T-helper 17 cell (primary cell): ENCODE results near the gene TSSC4. TPM values are rescaled to one million over a fixed set of nuclear protein-coding genes. Genes with fewer than 3 reads are reported as not detected.

Source experiments
- ATAC-seq: fragments of 150-1000 bp; cut with Tn5 transposase; 2 replicates; pipeline ENCODE4 v1.10.0; 2021; ENCODE audit warnings: mild to moderate bottlenecking, moderate library complexity
- DNase-seq, 3 donors: peaks; one replicate each; pipeline versions ENCODE4 v3.0.0 to v3.0.0-alpha.2; 2020 to 2021
- H3K9me3 ChIP-seq: one replicate; pipeline ENCODE4 v1.7.0; 2013; ENCODE audit warnings: low read length, mild to moderate bottlenecking; ENCODE audit not compliant: control insufficient read depth, poor library complexity, severe bottlenecking
- H3K27ac Mint-ChIP-seq: one replicate; pipeline ENCODE4 v1.8.0; 2022; ENCODE audit warnings: mild to moderate bottlenecking, moderate library complexity, mixed read lengths
- H3K27me3 Mint-ChIP-seq: one replicate; pipeline ENCODE4 v1.8.0; 2022; ENCODE audit warnings: mixed read lengths
- H3K36me3 Mint-ChIP-seq: one replicate; pipeline ENCODE4 v1.8.0; 2022; ENCODE audit warnings: low read depth, mixed read lengths
- H3K4me1 Mint-ChIP-seq: one replicate; pipeline ENCODE4 v1.8.0; 2022; ENCODE audit warnings: mild to moderate bottlenecking, mixed read lengths
- H3K4me3 Mint-ChIP-seq: one replicate; pipeline ENCODE4 v1.8.0; 2022; ENCODE audit warnings: mild to moderate bottlenecking, moderate library complexity, mixed read lengths
- total RNA-seq, 4 donors: library from RNA in 2 of 4; stranded (reverse) in 2 of 4; gene quantifications; one replicate each; pipeline ENCODE4 v1.2.3 and lab custom pipeline; 2022 to 2026

Gene TSSC4
- total RNA-seq, 2 donors from 2014 or later, result 47.9 to 60.3 TPM

DNA sequence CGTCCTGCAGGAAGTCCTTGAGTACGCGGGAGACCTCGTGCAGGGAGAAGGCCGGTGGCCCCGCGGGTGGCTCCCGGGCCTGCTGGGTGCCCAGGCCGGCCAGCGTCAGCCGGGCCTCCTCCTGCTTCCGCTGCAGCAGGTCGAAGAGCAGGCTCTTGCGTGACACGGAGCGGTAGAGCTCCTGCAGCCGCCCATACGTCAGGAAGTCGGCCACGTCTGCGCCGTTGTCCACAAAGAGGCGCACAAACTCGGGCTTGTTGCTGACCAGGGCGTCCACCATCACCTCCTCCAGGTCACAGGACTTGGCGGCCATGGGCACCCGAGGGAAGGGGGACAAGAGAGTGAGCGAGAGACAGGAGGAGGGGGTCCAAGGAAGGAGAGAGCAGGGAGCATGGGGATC lies 14.6 kb downstream of the TSSC4 start:
- no peak overlapping the region for H3K27ac Mint-ChIP-seq
- H3K4me3 Mint-ChIP-seq, result no peak overlapping the region
- H3K36me3 Mint-ChIP-seq, result no peaks in the 10 kb centered on the region
- no peaks in the 10 kb centered on the region for H3K4me1 Mint-ChIP-seq
- no peaks in the 10 kb centered on the region for H3K9me3 ChIP-seq
- DNase-seq (no peak), ATAC-seq (no peak)
- no peaks in the 10 kb centered on the region for H3K27me3 Mint-ChIP-seq

DNA sequence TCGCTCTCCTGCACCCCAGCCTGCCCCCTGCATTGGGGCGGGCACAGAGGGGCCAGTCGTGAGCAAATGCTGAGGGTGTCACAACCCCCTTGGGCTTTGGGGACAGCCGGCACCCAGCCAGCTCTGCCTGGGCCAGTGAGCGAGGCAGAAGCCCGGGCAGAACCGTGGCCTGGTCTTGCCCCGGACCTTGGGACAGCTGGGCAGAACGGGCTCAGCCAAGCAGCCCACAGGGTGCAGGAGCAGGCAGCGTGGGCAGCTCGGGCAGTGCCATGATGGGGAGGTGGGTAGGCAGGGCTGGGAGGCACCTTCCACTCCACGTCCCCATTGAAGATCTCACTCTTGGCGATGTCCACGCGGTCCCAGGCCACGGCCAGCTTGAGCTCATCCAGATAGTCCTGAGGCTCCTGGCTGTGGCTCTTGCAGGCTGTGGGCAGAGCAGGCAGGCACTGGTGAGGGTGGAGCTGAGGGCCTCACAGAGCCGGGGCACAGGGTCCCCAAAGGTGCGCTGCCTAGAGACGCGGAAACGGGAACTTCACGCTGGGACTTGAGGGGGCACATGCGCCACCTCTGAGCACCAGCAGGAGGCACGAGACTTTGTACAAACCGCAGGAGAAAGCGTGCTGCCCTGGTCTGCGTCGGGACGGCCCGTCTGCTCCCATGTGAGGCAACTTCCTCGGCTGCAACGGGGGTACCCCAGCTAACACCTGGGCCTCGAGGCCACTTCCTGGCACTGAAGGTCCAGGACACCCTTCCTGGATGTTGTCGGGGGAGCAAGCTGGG lies 15.2 kb downstream of the TSSC4 start:
- no peaks in the 10 kb centered on the region for H3K27me3 Mint-ChIP-seq
- ATAC-seq, result no peak
- no peak for DNase-seq
- no peak overlapping the region for H3K27ac Mint-ChIP-seq
- H3K9me3 ChIP-seq, result no peaks in the 10 kb centered on the region
- no peak overlapping the region for H3K4me3 Mint-ChIP-seq
- H3K4me1 Mint-ChIP-seq, result no peaks in the 10 kb centered on the region
- H3K36me3 Mint-ChIP-seq, result no peaks in the 10 kb centered on the region

DNA sequence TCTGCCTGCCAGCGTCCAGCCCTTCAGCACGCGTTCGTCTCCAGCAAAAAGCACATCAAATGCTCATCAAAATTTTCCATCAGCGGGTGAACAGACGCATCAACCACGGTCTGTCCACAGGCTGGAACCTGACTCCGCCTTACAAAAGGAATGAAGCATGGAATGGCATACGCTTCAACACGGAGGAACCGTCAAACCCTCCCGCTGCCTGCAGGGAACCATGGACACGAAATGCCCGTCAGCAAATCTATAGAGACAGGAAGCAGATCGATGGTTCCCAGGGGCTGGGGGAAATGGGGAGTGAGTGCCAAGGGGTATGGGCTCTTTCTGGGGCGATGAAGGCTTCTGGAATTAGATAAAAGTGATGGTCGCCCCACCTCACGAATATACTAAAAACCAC lies 16.2 kb downstream of the TSSC4 start:
- H3K9me3 ChIP-seq, result no peaks in the 10 kb centered on the region
- H3K4me3 Mint-ChIP-seq, result no peak overlapping the region
- no peaks in the 10 kb centered on the region for H3K4me1 Mint-ChIP-seq
- no peaks in the 10 kb centered on the region for H3K36me3 Mint-ChIP-seq
- no peak overlapping the region for H3K27ac Mint-ChIP-seq
- H3K27me3 Mint-ChIP-seq, result no peaks in the 10 kb centered on the region
- no peak for DNase-seq
- ATAC-seq, result no peak

DNA sequence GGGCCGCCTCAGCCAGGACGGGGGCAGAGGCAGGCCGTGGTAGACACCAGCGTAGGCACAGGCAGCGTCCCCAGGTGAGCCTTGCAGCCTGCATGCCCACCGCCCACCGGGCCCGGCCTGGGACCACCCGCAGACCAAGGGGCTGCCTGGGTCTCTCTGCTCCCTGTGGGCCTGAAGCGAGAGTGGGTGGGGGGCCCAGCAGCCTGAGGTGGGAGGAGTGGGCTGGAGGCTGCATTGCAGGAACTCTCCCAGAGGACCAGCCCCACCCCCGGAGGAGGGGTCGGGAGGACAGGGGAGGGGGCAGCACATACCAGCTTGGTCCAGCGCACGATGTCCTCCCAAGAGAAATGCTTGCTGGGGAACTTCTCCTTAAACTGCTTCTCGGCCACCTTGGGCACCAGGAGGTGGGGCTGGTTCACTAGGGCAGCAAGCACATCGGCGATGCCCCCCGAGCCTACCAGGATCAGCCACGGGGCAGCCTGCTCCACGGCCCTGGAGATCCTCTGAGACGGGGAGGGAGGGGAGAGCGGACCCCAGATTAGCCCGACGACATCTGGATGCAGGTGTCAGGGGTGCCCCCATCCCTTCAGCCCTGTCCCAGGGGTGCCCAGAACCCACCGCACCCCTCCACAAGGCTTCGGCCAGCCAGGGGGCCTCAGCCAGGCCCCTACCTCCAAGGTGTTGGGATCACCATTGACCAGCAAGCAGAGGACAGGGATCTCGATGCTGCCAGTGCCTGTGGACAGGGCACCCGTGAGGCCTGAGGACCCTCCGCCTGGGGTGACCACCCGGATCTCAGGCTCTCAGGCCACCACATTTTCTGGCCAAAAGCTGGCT lies 17.5 kb downstream of the TSSC4 start:
- no peaks in the 10 kb centered on the region for H3K4me1 Mint-ChIP-seq
- ATAC-seq (no peak), DNase-seq (no peak)
- H3K27ac Mint-ChIP-seq, result peak overlapping the region; percentile 37
- no peaks in the 10 kb centered on the region for H3K36me3 Mint-ChIP-seq
- H3K4me3 Mint-ChIP-seq, result no peak overlapping the region
- no peaks in the 10 kb centered on the region for H3K27me3 Mint-ChIP-seq
- no peaks in the 10 kb centered on the region for H3K9me3 ChIP-seq

DNA sequence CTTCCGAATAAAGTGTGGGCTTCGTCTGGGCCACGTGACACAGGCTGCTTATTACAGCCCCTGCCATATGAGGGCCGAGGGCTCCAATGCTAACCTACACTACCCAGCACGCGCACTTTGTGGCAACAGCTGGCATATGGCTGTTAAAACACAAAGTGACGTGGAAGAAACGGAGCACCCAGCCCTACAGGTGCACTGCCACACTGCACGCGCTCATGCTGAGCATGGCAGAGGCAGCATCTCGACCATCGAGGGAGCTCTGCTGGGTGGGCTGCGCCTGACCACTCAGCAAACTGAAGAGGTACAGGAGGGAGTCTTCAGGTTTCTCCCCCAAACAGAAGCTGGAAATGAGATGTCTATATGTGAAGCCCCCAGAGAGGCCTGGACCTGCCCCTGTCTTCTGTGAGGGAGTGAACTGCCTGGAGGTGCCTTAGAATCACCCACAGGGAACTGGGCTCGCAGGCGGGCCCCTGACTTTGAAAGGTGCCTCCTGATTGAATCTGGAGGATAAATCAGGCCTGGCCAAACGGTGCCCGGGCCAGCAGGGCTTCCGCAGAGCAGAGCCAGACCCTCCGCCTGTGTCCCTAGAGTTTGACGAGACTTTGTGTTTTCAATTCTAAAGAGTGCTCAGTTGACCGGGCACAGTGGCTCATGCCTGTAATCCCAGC lies 18.3 kb downstream of the TSSC4 start:
- ATAC-seq (no peak), DNase-seq (no peak)
- H3K9me3 ChIP-seq, result no peaks in the 10 kb centered on the region
- Mint-ChIP-seq H3K4me1 (no peaks in the 10 kb centered on the region), H3K36me3 (no peaks in the 10 kb centered on the region), H3K27me3 (no peaks in the 10 kb centered on the region), H3K4me3 (no peak overlapping the region), H3K27ac (peak overlapping the region; percentile 37)

DNA sequence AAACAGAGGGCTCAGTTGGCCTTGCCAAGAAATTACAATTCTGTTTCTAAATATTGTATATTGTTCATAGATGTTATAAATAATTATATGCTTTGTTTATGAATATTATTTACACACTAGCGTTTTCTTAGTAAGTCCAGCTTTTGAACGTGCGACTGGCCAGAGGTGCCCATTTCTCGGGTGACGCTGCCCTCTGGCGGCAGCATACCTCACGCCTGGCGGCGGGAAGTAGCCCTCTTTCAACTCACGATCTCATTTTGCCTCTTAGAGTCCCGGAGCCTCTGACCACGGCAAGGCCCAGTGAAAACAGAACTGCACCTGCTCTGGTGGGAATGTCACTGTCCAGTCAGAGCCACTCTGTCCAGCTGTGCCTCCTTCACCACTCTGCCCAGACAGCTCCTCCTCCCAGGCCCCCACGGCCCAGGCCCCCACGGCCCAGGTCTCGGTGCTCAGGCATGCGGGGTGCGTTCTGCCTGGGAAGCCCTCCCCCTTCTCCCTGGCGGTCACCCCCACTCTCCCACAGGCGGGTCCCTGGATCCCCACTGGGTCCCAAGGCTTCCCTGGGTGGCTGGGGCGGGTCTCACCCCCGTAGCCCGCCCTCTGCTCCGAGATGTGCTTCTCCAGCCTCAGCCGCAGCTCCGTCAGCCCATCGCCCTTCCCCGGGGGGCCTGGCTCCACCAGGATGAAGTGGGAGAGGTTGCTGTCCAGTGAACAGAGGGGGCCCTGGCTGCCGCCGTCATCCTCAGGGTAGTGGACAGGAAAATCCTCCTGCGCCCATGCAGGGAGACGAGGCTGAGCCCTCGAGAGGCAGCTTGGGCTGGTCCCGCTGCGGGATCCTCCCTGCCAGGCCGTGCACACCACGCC lies 19.3 kb downstream of the TSSC4 start:
- DNase-seq, result peak; percentile 31 to 46 (median 38)
- Mint-ChIP-seq H3K36me3 (no peaks in the 10 kb centered on the region), H3K27ac (no peak overlapping the region), H3K4me3 (no peak overlapping the region), H3K27me3 (no peaks in the 10 kb centered on the region), H3K4me1 (no peaks in the 10 kb centered on the region)
- ATAC-seq, result peak; percentile 33
- no peaks in the 10 kb centered on the region for H3K9me3 ChIP-seq

DNA sequence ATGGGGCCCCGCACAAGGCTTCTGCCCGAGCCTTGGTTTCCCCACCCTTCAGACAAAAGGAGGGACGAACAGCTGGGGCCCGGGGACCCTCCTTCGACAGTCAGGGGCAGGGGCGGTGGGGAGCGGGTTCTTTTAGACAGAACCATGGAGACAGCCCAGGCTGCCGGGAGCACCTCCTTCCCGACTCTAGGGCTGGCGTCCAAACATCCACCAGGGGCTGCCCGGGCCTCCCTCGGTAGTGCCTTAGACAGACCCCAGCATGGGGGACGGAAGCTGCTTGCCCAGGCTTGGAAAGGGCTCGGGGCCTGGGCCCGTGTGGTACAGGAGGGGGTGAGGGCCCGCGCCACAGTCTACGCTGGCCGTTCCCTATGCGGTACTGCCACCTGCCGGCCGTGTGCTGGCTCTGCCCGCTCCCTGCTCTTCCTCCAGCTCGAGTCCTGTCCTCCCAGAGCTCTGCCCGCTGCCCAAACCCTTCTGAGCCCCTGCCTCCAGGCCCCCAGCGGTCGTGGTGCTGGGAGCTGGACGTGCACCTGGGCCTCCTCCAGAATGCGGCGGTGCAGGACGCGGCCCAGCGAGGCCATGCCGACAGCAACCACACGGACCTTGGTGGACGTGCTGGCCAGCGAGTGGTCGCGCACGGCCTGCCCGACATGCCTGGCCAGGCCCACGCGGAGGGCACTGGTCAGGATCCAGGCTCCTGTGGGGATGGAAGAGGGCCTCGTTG lies 20.1 kb downstream of the TSSC4 start:
- ATAC-seq, result peak; percentile 93
- no peak overlapping the region for H3K27ac Mint-ChIP-seq
- no peaks in the 10 kb centered on the region for H3K4me1 Mint-ChIP-seq
- no peak overlapping the region for H3K4me3 Mint-ChIP-seq
- H3K9me3 ChIP-seq, result no peaks in the 10 kb centered on the region
- DNase-seq, result peak; percentile 52 to 64 (median 58)
- H3K27me3 Mint-ChIP-seq, result no peaks in the 10 kb centered on the region
- H3K36me3 Mint-ChIP-seq, result no peaks in the 10 kb centered on the region

DNA sequence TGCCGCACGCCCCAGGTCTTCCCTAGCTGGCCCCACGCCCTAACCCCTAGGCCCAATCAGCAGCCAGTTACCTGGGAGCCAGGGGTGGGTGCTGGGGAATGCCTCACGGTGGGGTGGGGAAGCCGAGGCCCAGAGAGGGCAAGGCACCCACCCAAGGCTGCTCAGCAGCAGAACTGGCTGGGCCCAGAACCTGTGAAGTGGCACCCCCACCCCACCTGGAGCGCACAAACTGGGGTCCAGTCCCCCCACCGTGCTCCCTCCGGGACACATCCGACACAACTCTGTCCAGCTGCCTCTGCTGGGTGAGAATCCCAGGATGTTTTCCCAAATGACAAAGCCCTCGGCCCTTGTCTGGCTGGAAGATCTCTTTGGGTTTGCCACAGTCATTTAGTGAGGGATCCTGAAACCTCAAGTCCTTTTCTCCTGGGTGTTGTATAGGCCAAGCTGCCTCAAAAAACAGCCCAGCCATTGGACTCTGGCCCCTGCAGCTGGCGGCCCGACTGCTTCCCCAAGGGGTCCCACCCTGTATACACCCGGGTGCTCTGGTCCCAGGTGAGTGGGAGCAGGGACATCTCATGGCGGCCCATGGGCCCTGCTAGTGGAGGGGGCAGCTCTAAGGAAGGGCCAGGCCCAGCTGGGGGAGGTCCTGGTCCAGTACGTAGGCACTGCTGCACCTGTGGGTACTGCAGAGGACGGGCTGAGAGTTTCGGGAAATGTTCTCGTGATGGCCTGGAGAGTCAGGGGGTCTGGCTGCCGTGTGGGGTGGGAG lies 20.9 kb downstream of the TSSC4 start:
- Mint-ChIP-seq H3K27ac (no peak overlapping the region), H3K27me3 (no peaks in the 10 kb centered on the region), H3K4me1 (no peaks in the 10 kb centered on the region), H3K4me3 (no peak overlapping the region), H3K36me3 (no peaks in the 10 kb centered on the region)
- DNase-seq, result no peak
- no peaks in the 10 kb centered on the region for H3K9me3 ChIP-seq
- ATAC-seq, result no peak

DNA sequence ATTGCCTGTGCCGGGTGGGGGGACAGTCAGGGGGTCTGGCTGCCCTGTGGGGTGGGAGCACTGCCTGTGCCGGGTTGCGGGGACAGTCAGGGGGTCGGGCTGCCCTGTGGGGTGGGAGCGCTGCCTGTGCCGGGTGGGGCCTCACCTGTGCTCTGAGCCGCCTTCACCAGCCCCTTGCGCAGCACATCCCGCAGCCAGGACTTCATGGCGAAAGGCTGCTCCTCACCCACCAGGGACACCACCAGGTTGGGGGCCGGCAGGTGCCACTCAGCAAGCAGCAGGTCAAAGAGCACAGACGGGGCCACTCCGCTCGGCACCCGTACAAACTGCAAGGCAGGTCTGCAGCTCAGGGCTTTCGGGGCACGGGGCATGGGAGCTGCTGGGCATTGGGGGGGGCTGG lies 21.4 kb downstream of the TSSC4 start:
- no peak for DNase-seq
- H3K9me3 ChIP-seq, result no peaks in the 10 kb centered on the region
- no peaks in the 10 kb centered on the region for H3K4me1 Mint-ChIP-seq
- H3K4me3 Mint-ChIP-seq, result no peak overlapping the region
- H3K27ac Mint-ChIP-seq, result no peak overlapping the region
- no peak for ATAC-seq
- no peaks in the 10 kb centered on the region for H3K27me3 Mint-ChIP-seq
- H3K36me3 Mint-ChIP-seq, result no peaks in the 10 kb centered on the region

DNA sequence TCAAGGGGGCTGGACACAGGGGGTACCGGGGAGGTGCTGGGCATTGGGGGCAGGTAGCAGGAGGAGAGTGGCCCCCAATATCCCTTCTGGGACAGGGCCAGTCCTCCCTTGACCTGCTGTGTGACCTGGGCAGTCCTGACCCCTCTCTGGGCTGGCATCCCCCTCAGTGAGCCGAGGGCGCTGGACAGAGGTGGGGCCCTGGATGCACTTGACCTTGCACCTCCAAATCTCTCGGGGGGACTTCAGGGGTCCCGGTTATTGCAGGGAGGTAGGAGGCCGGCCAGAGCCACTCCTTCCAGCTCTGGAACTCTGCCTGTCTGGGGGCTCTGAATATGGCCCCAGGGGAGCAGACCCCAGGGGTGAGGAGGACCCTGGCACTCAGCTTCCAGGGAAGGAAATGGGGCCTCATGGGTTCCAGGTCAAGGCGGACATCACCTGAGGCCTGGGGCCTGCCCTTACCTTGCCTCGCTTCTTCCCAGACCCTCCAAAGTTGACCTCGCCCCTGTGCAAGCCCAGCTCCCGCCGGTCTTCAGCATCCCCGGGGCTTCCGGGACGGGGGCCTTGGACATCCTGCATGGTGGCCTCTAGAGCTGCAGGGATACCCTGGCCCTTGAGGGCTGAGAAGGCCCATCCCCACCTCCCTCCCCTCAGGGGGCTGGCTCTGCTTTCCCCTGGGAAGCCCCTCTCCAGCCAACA lies 22.1 kb downstream of the TSSC4 start:
- no peaks in the 10 kb centered on the region for H3K4me1 Mint-ChIP-seq
- no peak for ATAC-seq

DNA sequence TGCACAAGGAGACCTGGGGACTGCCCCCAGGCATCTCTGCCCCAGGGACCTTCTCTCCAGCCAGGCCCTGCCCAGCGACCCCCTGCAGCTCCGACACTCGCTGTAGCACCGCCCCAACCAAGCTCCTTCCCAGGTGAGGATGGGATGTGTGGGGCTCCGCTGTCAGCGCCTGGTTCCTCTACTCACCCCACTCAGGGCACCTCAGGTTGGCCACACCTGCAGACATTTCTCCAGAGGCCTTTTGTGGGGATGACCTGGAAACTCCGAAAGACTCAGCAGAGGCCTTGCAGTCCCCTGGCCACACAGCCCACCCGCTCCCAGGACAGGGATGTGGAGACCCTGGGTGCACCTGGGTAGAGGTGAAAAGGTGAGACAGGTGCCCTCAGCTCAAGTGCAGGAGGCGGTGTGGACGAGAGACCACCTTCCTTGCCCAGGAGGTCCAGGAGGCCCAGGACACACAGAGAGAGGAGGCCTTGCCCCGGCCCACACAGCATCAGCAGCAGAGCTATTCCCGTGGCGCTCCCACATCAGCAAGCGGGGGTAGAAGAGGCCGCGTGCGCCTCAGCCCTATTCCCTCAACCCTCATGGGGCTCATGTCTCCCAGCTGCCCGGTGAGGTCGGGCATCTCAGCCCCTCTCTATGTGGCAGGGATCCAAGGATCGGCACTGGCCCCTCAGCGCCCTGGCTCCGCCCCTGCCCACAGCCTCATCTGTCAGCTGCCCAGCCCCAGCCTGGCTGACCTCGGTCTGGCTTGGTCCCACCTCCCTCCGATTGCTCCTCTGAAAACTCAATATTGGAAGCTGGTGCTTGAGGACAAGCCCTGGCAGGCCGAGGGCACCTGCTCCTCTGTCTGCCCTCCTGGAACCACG lies 22.8 kb downstream of the TSSC4 start:
- no peak overlapping the region for H3K4me3 Mint-ChIP-seq
- H3K4me1 Mint-ChIP-seq, result no peaks in the 10 kb centered on the region
- DNase-seq (no peak), ATAC-seq (no peak)
- no peaks in the 10 kb centered on the region for H3K27me3 Mint-ChIP-seq
- H3K36me3 Mint-ChIP-seq, result no peaks in the 10 kb centered on the region
- no peaks in the 10 kb centered on the region for H3K9me3 ChIP-seq
- no peak overlapping the region for H3K27ac Mint-ChIP-seq

More for the DNA sequence above, 22.1 kb downstream of the TSSC4 start:
- H3K9me3 ChIP-seq, result no peaks in the 10 kb centered on the region
- H3K27me3 Mint-ChIP-seq, result no peaks in the 10 kb centered on the region
- H3K4me3 Mint-ChIP-seq, result no peak overlapping the region
- H3K36me3 Mint-ChIP-seq, result no peaks in the 10 kb centered on the region
- no peak for DNase-seq
- no peak overlapping the region for H3K27ac Mint-ChIP-seq
